GM20000 (cell line): ENCODE results near the gene PLD1.

ENCODE experiments used
- DNase-seq: peaks from one replicate; pipeline ENCODE4 v3.0.0; 2012; ENCODE audit warnings: low spot score
- TF ChIP-seq, protein P1 (sequence below): IDR thresholded peaks from 2 replicates; pipeline ENCODE4 v1.5.1; 2012; ENCODE audit warnings: mild to moderate bottlenecking, control low read depth; ENCODE audit errors: extremely low read depth, missing control alignments

PLD1 gene

DNA sequence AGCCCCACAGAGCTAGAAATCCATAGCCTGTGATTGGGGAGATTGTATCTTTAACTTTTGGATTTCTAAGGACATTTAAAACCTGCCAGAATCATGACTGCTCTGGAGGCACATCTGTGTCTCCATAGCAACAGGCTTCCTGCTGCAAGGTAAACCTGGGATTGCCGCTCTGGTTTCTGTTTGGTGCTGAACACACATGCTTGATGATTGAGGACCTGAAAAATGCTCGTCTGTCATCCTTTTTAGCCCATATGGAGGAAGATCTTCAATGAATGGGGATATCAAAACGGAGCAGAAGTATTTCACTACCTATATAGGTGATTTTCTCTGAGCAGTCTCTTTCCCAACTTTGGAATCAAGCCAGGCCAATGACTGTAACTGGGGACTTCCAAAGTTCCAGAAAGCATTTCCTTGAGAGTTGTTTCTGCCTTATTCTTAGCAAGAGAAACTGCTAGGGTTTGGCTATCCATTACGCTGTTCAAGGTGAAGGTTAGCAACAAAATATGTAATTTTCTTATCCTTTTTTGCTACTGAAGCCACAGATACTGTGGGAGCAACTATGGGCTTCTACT, 253.6 kb downstream of the PLD1 start:
- TF ChIP-seq, protein P1, sequence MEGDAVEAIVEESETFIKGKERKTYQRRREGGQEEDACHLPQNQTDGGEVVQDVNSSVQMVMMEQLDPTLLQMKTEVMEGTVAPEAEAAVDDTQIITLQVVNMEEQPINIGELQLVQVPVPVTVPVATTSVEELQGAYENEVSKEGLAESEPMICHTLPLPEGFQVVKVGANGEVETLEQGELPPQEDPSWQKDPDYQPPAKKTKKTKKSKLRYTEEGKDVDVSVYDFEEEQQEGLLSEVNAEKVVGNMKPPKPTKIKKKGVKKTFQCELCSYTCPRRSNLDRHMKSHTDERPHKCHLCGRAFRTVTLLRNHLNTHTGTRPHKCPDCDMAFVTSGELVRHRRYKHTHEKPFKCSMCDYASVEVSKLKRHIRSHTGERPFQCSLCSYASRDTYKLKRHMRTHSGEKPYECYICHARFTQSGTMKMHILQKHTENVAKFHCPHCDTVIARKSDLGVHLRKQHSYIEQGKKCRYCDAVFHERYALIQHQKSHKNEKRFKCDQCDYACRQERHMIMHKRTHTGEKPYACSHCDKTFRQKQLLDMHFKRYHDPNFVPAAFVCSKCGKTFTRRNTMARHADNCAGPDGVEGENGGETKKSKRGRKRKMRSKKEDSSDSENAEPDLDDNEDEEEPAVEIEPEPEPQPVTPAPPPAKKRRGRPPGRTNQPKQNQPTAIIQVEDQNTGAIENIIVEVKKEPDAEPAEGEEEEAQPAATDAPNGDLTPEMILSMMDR = no peak
- no peak for DNase-seq

DNA sequence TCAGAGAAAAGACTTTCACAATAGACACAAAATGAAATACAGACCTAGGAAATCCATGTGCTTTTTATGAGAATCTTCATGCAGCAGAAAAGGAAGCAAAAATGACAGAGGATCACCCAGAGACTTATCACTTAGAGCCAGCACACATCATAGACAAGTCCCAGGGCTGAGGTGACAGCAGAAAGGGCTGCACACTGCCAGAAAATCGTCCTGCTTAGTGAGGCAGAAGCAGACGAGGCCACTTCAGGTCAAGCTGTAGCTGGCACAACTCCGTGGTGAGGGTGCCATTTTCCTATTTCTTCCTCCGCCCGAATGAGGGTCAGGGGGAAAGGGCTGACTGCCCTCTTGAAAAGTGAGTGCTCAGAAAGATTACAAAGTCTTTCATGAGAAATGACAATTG, 254.1 kb downstream of the PLD1 start:
- DNase-seq = no peak

DNA sequence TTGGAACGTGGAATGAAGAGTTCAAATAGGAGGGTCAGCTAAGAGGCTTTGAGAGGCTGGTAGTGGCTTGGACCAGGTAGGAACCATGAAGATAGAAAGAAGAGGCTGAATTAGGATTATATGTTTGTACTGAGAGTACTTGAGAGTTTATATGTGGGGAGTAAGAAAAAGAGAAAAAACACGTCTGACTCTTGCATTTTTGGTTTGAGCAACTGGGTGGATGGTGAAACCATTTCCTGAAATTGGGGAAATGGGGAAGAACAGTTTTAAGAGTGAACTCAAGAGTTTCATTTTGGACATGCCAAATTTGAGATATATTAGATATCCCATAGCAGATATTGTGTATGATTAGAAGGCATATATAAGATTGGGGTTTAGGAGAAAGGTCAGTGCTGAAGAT, 257.2 kb downstream of the PLD1 start:
- TF ChIP-seq, protein P1 = no peak
- no peak for DNase-seq

More for the DNA sequence above, 254.1 kb downstream of the PLD1 start:
- TF ChIP-seq, protein P1 = no peak

DNA sequence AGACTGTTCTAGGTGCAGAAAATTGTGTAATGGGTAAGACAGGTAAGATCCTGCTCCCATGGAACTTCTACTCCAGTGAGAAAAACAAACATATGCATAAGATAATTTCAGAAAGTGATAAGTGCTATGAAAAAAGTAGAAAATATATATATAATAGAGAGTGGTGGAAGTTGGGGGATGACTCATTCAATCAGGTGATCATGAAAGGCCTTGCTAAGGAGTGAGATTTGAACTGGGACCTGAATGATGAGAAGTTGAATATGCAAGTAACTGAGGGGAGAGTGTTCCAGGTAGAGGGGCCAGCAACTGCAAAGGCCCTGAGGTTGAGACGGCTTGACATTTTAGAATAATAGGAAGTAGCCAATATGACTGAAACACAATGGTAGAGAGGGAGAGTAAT, 257.8 kb downstream of the PLD1 start:
- TF ChIP-seq, protein P1 = no peak
- no peak for DNase-seq

DNA sequence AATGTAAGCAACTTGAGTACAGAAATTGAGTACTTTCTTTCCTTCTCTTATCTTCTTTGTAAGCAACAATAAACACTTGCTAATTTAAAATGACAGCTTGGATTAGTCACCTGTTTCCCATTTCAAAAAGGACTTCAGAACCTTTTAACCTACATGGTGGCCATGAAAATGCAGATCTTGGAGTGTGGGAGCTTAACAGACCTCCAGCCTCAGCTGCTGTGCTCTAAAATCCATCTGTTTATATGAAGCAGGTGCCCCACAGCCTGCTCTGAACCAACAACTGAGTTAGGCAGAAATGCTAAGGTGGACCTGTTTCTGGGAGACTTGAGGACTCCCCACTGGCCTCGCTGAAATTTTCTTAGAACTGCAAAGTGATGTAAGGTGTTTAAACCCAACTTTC, 259.0 kb downstream of the PLD1 start:
- TF ChIP-seq, protein P1 = no peak
- no peak for DNase-seq
